Activated T-cell treated with anti-CD3 and anti-CD28 coated beads, Interleukin-2, amount 50 U/mL, for 4 hours (primary cell): ENCODE measurements around the gene DLG2. TPM values are rescaled to one million over a fixed set of nuclear protein-coding genes. Genes with fewer than 3 reads are reported as not detected.
"Not testable (repeated sequence)": the region's sequence is repeated elsewhere in the genome, so short reads cannot be mapped to it uniquely, and the experiment has no call there.

Experiments
- ATAC-seq, 2 donors: fragments of 200-7000 bp; cut with Tn5 transposase; one replicate each; pipeline ENCODE4 v1.10.0; 2021
- DNase-seq: peaks from one replicate; pipeline ENCODE4 v3.0.0-alpha.2; 2020
- H3K27me3 Mint-ChIP-seq: one replicate; pipeline ENCODE4 v1.8.0; 2021; ENCODE audit warnings: low read depth, mixed read lengths
- H3K36me3 Mint-ChIP-seq: one replicate; pipeline ENCODE4 v1.8.0; 2022; ENCODE audit warnings: mixed read lengths; ENCODE audit not compliant: insufficient read depth
- H3K4me1 Mint-ChIP-seq: one replicate; pipeline ENCODE4 v1.8.0; 2021; ENCODE audit warnings: low read depth, mixed read lengths
- H3K4me3 Mint-ChIP-seq: one replicate; pipeline ENCODE4 v1.8.0; 2021; ENCODE audit warnings: mild to moderate bottlenecking, moderate library complexity, mixed read lengths
- H3K9me3 Mint-ChIP-seq: one replicate; pipeline ENCODE4 v1.8.0; 2021; ENCODE audit warnings: mixed read lengths
- total RNA-seq, 3 donors: library from RNA; stranded (reverse); gene quantifications; one replicate each; pipeline ENCODE4 v1.2.1, GENCODE V29; 2021

The DLG2 gene
- total RNA-seq, 3 donors from 2014 or later = 0.54 to 1.3 (median 0.58) TPM

DNA sequence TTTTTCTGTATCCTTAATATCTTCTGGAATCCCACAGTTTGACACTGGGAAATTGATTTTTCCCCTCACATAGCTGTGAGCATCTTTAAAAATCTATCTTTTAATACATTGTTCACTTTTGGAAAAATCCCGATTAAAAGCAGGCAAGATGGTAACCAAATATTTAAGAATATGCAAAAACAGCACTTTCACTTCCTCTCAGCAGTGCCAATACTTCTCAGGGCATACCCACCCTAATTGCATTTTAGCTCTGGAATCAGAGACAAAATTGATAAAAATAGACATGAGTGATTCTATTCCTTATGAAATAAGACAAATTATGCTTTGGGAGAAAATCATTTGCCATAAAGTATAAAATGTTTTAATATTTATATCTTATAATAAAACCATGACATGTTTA is 2172.5 kb downstream of the DLG2 start:
- DNase-seq = no peak

GRCh38 chr11:83449338-83449913 is 2177.7 kb downstream of the DLG2 start:
- H3K9me3 Mint-ChIP-seq = no peaks in the 10 kb centered on the region
- no peaks in the 10 kb centered on the region for H3K4me1 Mint-ChIP-seq
- no peak for ATAC-seq
- no peak overlapping the region for H3K4me3 Mint-ChIP-seq
- H3K36me3 Mint-ChIP-seq = no peaks in the 10 kb centered on the region
- no peaks in the 10 kb centered on the region for H3K27me3 Mint-ChIP-seq
- no peak for DNase-seq

More for the DNA sequence above, 2172.5 kb downstream of the DLG2 start:
- H3K36me3 Mint-ChIP-seq = no peaks in the 10 kb centered on the region
- H3K4me1 Mint-ChIP-seq = no peaks in the 10 kb centered on the region
- H3K4me3 Mint-ChIP-seq = no peak overlapping the region
- no peaks in the 10 kb centered on the region for H3K27me3 Mint-ChIP-seq
- no peak for ATAC-seq
- no peaks in the 10 kb centered on the region for H3K9me3 Mint-ChIP-seq

DNA sequence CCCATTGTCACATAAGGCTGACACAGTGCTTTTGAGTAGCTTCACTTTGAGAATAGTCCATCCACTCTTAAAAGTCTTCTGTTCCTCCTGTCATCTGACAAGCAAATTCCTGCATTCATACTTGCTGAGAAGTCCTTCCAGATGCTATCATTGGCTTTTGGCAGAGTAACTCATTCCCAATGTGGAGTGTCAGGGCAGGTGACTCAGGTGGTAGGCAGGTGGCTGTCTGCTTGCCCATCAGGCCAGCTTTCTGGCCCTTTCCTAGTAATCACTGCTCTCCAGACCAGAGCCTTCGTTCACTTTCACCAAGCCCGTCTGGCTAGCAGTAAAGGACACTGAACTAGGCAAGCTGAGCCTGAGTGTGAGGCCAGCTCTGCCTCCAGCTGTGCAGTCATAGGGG is 2178.5 kb downstream of the DLG2 start:
- H3K4me1 Mint-ChIP-seq = no peaks in the 10 kb centered on the region
- no peaks in the 10 kb centered on the region for H3K27me3 Mint-ChIP-seq
- no peaks in the 10 kb centered on the region for H3K36me3 Mint-ChIP-seq
- DNase-seq = no peak
- H3K9me3 Mint-ChIP-seq = no peaks in the 10 kb centered on the region
- H3K4me3 Mint-ChIP-seq = no peak overlapping the region
- no peak for ATAC-seq

DNA sequence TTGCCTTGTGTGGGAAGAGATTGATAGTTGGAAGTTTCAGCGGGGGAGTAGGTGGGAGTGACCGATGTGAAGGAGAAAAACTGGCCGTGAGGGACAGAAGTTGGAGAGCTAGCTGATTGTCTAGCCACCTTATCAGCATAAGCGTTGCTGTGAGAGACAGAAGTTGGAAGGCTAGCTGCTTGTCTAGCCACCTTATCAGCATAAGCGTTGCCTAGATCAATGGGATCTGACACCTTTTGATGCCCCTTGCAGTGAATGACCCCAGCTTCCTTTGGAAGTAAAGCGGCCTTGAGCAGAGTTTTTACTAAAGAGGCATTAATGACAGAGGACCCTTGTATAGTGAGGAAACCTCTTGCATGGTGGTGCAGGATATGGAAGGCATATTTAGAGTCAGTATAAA is 2183.3 kb downstream of the DLG2 start:
- not testable (repeated sequence) for H3K9me3 Mint-ChIP-seq, H3K27me3 Mint-ChIP-seq, H3K4me3 Mint-ChIP-seq, ATAC-seq, DNase-seq, H3K4me1 Mint-ChIP-seq, H3K36me3 Mint-ChIP-seq

GRCh38 chr11:83441601-83442000 is 2185.5 kb downstream of the DLG2 start:
- Mint-ChIP-seq H3K9me3 (no peaks in the 10 kb centered on the region), H3K4me1 (no peaks in the 10 kb centered on the region), H3K36me3 (no peaks in the 10 kb centered on the region), H3K27me3 (peaks cover 2% of the 10 kb centered on the region), H3K4me3 (no peak overlapping the region)
- no peak for DNase-seq
- ATAC-seq = no peak

DNA sequence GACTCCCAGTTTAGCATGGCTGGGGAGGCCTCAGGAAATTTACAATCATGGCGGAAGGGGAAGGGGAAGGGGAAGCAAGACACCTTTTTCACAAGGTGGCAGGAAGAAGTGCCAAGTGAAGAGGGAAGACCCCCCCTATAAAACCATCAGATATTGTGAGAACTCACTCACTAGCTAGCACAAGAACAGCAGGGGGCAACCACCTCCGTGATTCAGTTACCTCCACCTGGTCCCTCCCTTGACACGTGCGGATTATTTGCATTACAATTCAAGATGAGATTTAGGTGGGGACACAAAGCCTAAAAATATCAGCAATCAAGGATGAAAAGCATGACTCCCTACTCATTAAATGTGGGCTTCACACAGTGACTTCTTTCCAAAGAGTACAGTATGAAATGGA is 2186.0 kb downstream of the DLG2 start:
- Mint-ChIP-seq H3K36me3 (no peaks in the 10 kb centered on the region), H3K4me1 (no peaks in the 10 kb centered on the region), H3K9me3 (no peaks in the 10 kb centered on the region), H3K4me3 (no peak overlapping the region), H3K27me3 (peaks cover 2% of the 10 kb centered on the region)
- ATAC-seq = no peak
- DNase-seq = no peak

DNA sequence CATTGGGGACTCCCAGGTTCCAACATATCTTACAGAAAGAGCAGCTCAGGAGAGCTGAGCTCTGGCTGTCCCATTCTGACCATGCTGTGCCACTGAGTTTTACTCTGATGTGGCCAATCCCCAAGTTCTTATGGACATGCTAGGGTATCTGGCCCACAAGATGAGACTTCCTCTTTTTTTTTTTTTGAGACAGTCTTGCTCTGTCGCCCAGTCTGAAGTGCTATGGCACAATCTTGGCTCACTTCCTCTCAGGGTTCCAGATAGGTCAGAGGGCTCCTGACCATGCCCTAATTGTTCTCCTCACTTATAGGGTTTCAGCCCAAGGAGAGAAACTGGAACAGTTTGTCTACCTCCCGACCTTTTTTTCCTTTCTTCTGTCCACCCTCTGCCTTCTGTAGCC is 2188.7 kb downstream of the DLG2 start:
- ATAC-seq (no peak), DNase-seq (no peak)
- Mint-ChIP-seq H3K27me3 (peaks cover 2% of the 10 kb centered on the region), H3K4me1 (no peaks in the 10 kb centered on the region), H3K9me3 (no peaks in the 10 kb centered on the region), H3K4me3 (no peak overlapping the region), H3K36me3 (no peaks in the 10 kb centered on the region)

DNA sequence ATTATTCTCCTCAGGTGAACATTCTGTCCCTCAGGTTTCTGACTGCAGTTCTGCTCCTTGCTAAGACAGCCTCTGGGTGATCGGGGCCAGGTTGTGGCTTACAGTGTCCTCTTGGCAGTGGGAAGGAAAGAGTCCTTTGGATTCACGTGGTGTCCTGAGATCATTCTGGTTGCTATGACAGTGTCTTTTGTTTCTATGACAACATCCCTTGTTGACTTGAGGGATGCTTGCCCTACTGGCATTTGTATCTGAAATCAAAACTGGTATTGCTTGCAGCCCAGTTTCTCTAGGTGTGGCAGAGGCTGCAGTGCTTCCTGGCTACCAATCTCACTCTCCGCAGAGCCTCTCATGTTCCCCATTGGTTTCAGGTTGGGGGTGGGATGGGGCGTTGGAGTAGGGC is 2189.2 kb downstream of the DLG2 start:
- DNase-seq (no peak), ATAC-seq (no peak)
- no peak overlapping the region for H3K4me3 Mint-ChIP-seq
- no peaks in the 10 kb centered on the region for H3K4me1 Mint-ChIP-seq
- peaks cover 2% of the 10 kb centered on the region for H3K27me3 Mint-ChIP-seq
- H3K36me3 Mint-ChIP-seq = no peaks in the 10 kb centered on the region
- no peaks in the 10 kb centered on the region for H3K9me3 Mint-ChIP-seq

DNA sequence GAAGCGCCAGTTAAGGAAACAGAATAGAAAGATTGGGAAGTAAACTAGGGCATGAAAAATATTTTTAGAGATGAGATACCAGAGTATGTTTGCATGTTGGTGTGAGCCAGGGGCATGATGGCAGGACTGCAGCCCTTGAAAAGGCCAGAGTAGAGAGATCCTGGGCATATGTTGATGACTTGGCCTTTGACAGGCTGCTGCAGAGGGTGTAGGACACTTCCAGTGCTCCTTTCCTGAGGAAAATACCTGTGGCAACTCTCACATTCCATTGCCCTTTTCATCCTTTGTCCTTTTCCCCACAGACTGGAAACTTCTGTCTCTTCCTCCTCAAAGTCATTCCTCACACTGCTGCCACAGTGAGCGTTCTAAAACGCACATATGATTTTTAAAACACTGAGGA is 2190.3 kb downstream of the DLG2 start:
- no peaks in the 10 kb centered on the region for H3K36me3 Mint-ChIP-seq
- ATAC-seq (no peak), DNase-seq (no peak)
- H3K27me3 Mint-ChIP-seq = peaks cover 2% of the 10 kb centered on the region
- H3K4me3 Mint-ChIP-seq = no peak overlapping the region
- H3K4me1 Mint-ChIP-seq = no peaks in the 10 kb centered on the region
- no peaks in the 10 kb centered on the region for H3K9me3 Mint-ChIP-seq

DNA sequence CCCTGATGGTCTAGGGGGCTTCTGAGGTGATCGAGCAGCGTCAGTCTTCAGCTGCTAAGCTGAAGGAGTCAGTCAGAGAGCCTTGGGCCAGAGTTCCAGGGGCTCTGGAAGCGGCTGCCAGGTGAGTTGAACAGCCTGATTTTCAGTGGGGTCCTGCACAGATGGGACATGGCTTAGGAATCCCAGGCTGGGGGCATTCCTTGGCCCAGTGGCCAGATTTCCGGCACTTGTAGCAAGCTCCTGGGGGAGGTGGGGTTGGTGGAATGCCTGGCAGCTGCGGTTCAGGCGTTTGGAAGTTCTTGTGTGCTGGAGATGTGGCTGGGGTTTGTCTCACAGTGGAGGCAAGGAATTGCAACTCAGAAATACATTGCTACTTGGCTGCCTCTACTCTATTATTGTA is 2192.3 kb downstream of the DLG2 start:
- not testable (repeated sequence) for H3K27me3 Mint-ChIP-seq, H3K4me1 Mint-ChIP-seq, H3K4me3 Mint-ChIP-seq, ATAC-seq, H3K36me3 Mint-ChIP-seq, H3K9me3 Mint-ChIP-seq, DNase-seq

- Mint-ChIP-seq H3K9me3 (peaks cover 8% of the 10 kb centered on the region), H3K4me1 (no peaks in the 10 kb centered on the region), H3K36me3 (no peaks in the 10 kb centered on the region), H3K4me3 (no peak overlapping the region), H3K27me3 (no peaks in the 10 kb centered on the region)
- no peak for DNase-seq
- no peak for ATAC-seq
Measured at GRCh38 chr11:83427943-83428342, 2199.2 kb downstream of the DLG2 start.

- Mint-ChIP-seq H3K4me3 (no peak overlapping the region), H3K9me3 (peaks cover 11% of the 10 kb centered on the region), H3K36me3 (peaks cover 1% of the 10 kb centered on the region), H3K4me1 (no peaks in the 10 kb centered on the region), H3K27me3 (no peaks in the 10 kb centered on the region)
- DNase-seq (no peak), ATAC-seq (no peak)
Measured at GRCh38 chr11:83427501-83427900, 2199.6 kb downstream of the DLG2 start.

- no peak overlapping the region for H3K4me3 Mint-ChIP-seq
- DNase-seq (no peak), ATAC-seq (no peak)
- H3K4me1 Mint-ChIP-seq = no peaks in the 10 kb centered on the region
- H3K27me3 Mint-ChIP-seq = no peaks in the 10 kb centered on the region
- H3K36me3 Mint-ChIP-seq = peaks cover 4% of the 10 kb centered on the region
- H3K9me3 Mint-ChIP-seq = peaks cover 22% of the 10 kb centered on the region
Measured at GRCh38 chr11:83425137-83425466, 2202.0 kb downstream of the DLG2 start.

- Mint-ChIP-seq H3K4me1 (no peaks in the 10 kb centered on the region), H3K36me3 (peaks cover 4% of the 10 kb centered on the region), H3K9me3 (peaks cover 22% of the 10 kb centered on the region), H3K27me3 (no peaks in the 10 kb centered on the region), H3K4me3 (no peak overlapping the region)
- ATAC-seq (no peak), DNase-seq (no peak)
Measured at GRCh38 chr11:83424376-83425136, 2202.6 kb downstream of the DLG2 start.

GRCh38 chr11:83422641-83423040 is 2204.5 kb downstream of the DLG2 start:
- not testable (repeated sequence) for H3K36me3 Mint-ChIP-seq, H3K4me1 Mint-ChIP-seq, H3K4me3 Mint-ChIP-seq, ATAC-seq, DNase-seq, H3K27me3 Mint-ChIP-seq
- peaks cover 22% of the 10 kb centered on the region for H3K9me3 Mint-ChIP-seq
